WTC11 (cell line): Measurements from ENCODE around the gene MATR3.

ENCODE experiments used
- CREB1 ChIP-seq: sonication (generic); formaldehyde crosslinking; IDR thresholded peaks from 2 replicates; pipeline ENCODE4 v1.8.0; 2023; ENCODE audit warnings: mild to moderate bottlenecking, missing genetic modification reagents
- CTCF ChIP-seq: fragments of 200-600 bp; IDR thresholded peaks from 2 replicates; pipeline ENCODE4 v1.8.0; 2022; ENCODE audit warnings: antibody characterized with exemption
- ESRRA ChIP-seq: sonication (generic); formaldehyde crosslinking; IDR thresholded peaks from 2 replicates; pipeline ENCODE4 v1.8.1; 2022; ENCODE audit warnings: mild to moderate bottlenecking, missing genetic modification reagents, borderline replicate concordance
- FOXJ3 ChIP-seq: sonication (generic); formaldehyde crosslinking; IDR thresholded peaks from 2 replicates; pipeline ENCODE4 v1.9.0; 2021; ENCODE audit warnings: missing genetic modification reagents, mild to moderate bottlenecking, borderline replicate concordance
- GABPB1 ChIP-seq: sonication (generic); formaldehyde crosslinking; IDR thresholded peaks from 2 replicates; pipeline ENCODE4 v1.8.1; 2023; ENCODE audit warnings: mild to moderate bottlenecking, missing genetic modification reagents
- HMGA2 ChIP-seq: fragments of 250-450 bp; sonication (Bioruptor Pico); IDR thresholded peaks from 2 replicates; pipeline ENCODE4 v1.4.0; 2021; ENCODE audit warnings: mild to moderate bottlenecking, moderate library complexity
- JUN ChIP-seq: sonication (generic); formaldehyde crosslinking; IDR thresholded peaks from 2 replicates; pipeline ENCODE4 v1.8.0; 2023; ENCODE audit warnings: mild to moderate bottlenecking, missing genetic modification reagents
- MAX ChIP-seq: sonication (generic); formaldehyde crosslinking; IDR thresholded peaks from 2 replicates; pipeline ENCODE4 v1.8.0; 2022; ENCODE audit warnings: mild to moderate bottlenecking, missing genetic modification reagents
- MXD4 ChIP-seq: fragments of 250-450 bp; sonication (Bioruptor Pico); IDR thresholded peaks from 2 replicates; pipeline ENCODE4 v1.8.0; 2021; ENCODE audit warnings: mild to moderate bottlenecking, moderate library complexity, borderline replicate concordance
- NR2C2 ChIP-seq: sonication (generic); formaldehyde crosslinking; IDR thresholded peaks from 2 replicates; pipeline ENCODE4 v1.8.0; 2022; ENCODE audit warnings: mild to moderate bottlenecking, missing genetic modification reagents
- ZNF263 ChIP-seq: sonication (generic); formaldehyde crosslinking; IDR thresholded peaks from 2 replicates; pipeline ENCODE4 v1.8.1; 2022; ENCODE audit warnings: low read depth, mild to moderate bottlenecking, moderate library complexity, missing genetic modification reagents
- ZNF423 ChIP-seq: fragments of 250-450 bp; sonication (Bioruptor Pico); IDR thresholded peaks from 2 replicates; pipeline ENCODE4 v2.1.2; 2022; ENCODE audit warnings: mild to moderate bottlenecking, moderate library complexity
- TF ChIP-seq, protein P1 (sequence below): sonication (generic); formaldehyde crosslinking; IDR thresholded peaks from 2 replicates; pipeline ENCODE4 v1.8.1; 2022; ENCODE audit warnings: mild to moderate bottlenecking, moderate library complexity, missing genetic modification reagents
- TF ChIP-seq, protein P2 (sequence below): sonication (generic); formaldehyde crosslinking; IDR thresholded peaks from 2 replicates; pipeline ENCODE4 v1.8.1; 2023; ENCODE audit warnings: mild to moderate bottlenecking, missing genetic modification reagents, borderline replicate concordance

GRCh38 chr5:139378101-139378825, 84.7 kb downstream of the MATR3 start:
- TF ChIP-seq JUN (CRISPR knock-in tag): no peak
- TF ChIP-seq, protein P1, sequence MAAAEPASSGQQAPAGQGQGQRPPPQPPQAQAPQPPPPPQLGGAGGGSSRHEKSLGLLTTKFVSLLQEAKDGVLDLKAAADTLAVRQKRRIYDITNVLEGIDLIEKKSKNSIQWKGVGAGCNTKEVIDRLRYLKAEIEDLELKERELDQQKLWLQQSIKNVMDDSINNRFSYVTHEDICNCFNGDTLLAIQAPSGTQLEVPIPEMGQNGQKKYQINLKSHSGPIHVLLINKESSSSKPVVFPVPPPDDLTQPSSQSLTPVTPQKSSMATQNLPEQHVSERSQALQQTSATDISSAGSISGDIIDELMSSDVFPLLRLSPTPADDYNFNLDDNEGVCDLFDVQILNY: no peak
- no peak for TF ChIP-seq HMGA2 (CRISPR knock-in tag)
- TF ChIP-seq CTCF: no peak
- TF ChIP-seq GABPB1 (CRISPR knock-in tag): no peak
- TF ChIP-seq FOXJ3: no peak
- TF ChIP-seq, protein P2, sequence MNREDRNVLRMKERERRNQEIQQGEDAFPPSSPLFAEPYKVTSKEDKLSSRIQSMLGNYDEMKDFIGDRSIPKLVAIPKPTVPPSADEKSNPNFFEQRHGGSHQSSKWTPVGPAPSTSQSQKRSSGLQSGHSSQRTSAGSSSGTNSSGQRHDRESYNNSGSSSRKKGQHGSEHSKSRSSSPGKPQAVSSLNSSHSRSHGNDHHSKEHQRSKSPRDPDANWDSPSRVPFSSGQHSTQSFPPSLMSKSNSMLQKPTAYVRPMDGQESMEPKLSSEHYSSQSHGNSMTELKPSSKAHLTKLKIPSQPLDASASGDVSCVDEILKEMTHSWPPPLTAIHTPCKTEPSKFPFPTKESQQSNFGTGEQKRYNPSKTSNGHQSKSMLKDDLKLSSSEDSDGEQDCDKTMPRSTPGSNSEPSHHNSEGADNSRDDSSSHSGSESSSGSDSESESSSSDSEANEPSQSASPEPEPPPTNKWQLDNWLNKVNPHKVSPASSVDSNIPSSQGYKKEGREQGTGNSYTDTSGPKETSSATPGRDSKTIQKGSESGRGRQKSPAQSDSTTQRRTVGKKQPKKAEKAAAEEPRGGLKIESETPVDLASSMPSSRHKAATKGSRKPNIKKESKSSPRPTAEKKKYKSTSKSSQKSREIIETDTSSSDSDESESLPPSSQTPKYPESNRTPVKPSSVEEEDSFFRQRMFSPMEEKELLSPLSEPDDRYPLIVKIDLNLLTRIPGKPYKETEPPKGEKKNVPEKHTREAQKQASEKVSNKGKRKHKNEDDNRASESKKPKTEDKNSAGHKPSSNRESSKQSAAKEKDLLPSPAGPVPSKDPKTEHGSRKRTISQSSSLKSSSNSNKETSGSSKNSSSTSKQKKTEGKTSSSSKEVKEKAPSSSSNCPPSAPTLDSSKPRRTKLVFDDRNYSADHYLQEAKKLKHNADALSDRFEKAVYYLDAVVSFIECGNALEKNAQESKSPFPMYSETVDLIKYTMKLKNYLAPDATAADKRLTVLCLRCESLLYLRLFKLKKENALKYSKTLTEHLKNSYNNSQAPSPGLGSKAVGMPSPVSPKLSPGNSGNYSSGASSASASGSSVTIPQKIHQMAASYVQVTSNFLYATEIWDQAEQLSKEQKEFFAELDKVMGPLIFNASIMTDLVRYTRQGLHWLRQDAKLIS (CRISPR knock-in tag): no peak
- TF ChIP-seq MAX (CRISPR knock-in tag): no peak
- no peak for TF ChIP-seq ZNF263 (CRISPR knock-in tag)
- TF ChIP-seq ESRRA (CRISPR knock-in tag): no peak
- TF ChIP-seq CREB1 (CRISPR knock-in tag): no peak
- no peak for TF ChIP-seq NR2C2 (CRISPR knock-in tag)
- TF ChIP-seq MXD4 (CRISPR knock-in tag): no peak
- no peak for TF ChIP-seq ZNF423 (CRISPR knock-in tag)
